HFF-Myc (cell line): ENCODE results near the gene GALNT8.

Source experiments
- DNase-seq: peaks from one replicate; pipeline ENCODE4 v3.0.0-alpha.2; 2011; ENCODE audit warnings: low read depth; ENCODE audit errors: extremely low read depth
- H3K4me3 ChIP-seq: replicated peaks from 2 replicates; pipeline ENCODE4 v1.5.1; 2011; ENCODE audit warnings: low read depth, mild to moderate bottlenecking, control low read depth, low read length
- CTCF ChIP-seq: IDR thresholded peaks from 2 replicates; pipeline ENCODE4 v1.5.1; 2012; ENCODE audit warnings: mild to moderate bottlenecking, low read depth, low read length, control low read depth; ENCODE audit errors: missing control alignments

Gene GALNT8

GRCh38 chr12:4719821-4720636 is at the start of gene GALNT8:
TSS of gene GALNT8 (plus strand) at chr12:4720400. CDS start at chr12:4720678, 278 bp downstream.
- no peak within 1 kb of the TSS for H3K4me3 ChIP-seq
- DNase-seq: no peak

GRCh38 chr12:4679711-4680110 is 40.5 kb upstream of the GALNT8 start:
- DNase-seq: no peak

More at GRCh38 chr12:4719821-4720636, at the start of gene GALNT8:
- TF ChIP-seq CTCF: no peak

GRCh38 chr12:4681732-4682131 is 38.5 kb upstream of the GALNT8 start:
- DNase-seq: no peak
- no peak overlapping the region for H3K4me3 ChIP-seq
- TF ChIP-seq CTCF: no peak

More at GRCh38 chr12:4679711-4680110, 40.5 kb upstream of the GALNT8 start:
- TF ChIP-seq CTCF: no peak
- no peak overlapping the region for H3K4me3 ChIP-seq

GRCh38 chr12:4685317-4685716 is 34.9 kb upstream of the GALNT8 start:
- no peak for TF ChIP-seq CTCF
- DNase-seq: no peak
- no peak overlapping the region for H3K4me3 ChIP-seq

- TF ChIP-seq CTCF: no peak
- no peak for DNase-seq
- H3K4me3 ChIP-seq: no peak overlapping the region
These were observed 29.4 kb upstream of the GALNT8 start for GRCh38 chr12:4690760-4691159.

GRCh38 chr12:4700621-4701026 is 19.6 kb upstream of the GALNT8 start:
- TF ChIP-seq CTCF: no peak
- no peak overlapping the region for H3K4me3 ChIP-seq
- no peak for DNase-seq
